H9 (cell line): ENCODE data around the gene MED7. TPM values are rescaled to one million over a fixed set of nuclear protein-coding genes. Genes with fewer than 3 reads are reported as not detected.

Experiments
- DNase-seq: peaks from one replicate; pipeline ENCODE4 v3.0.0-alpha.2; 2017
- H2AFZ ChIP-seq: one replicate; pipeline ENCODE4 v1.6.1; 2013; ENCODE audit warnings: mild to moderate bottlenecking, low read length, control low read depth, moderate library complexity
- H2AK5ac ChIP-seq: 2 replicates; pipeline ENCODE4 v1.6.1; 2013; ENCODE audit warnings: low read length, control low read depth, mixed read lengths; ENCODE audit not compliant: insufficient read length
- H2BK120ac ChIP-seq: one replicate; pipeline ENCODE4 v1.6.1; 2013; ENCODE audit warnings: low read depth, mild to moderate bottlenecking, low read length, control low read depth, inconsistent platforms; ENCODE audit not compliant: poor library complexity, severe bottlenecking
- H2BK12ac ChIP-seq: 2 replicates; pipeline ENCODE4 v1.6.1; 2013; ENCODE audit warnings: low read length, control low read depth, mixed read lengths, low read depth; ENCODE audit not compliant: insufficient read length
- H2BK15ac ChIP-seq: 2 replicates; pipeline ENCODE4 v1.6.1; 2013; ENCODE audit warnings: low read depth, low read length, control low read depth
- H2BK20ac ChIP-seq: one replicate; pipeline ENCODE4 v1.6.1; 2013; ENCODE audit warnings: low read depth, mild to moderate bottlenecking, low read length, control low read depth, inconsistent platforms; ENCODE audit not compliant: poor library complexity, severe bottlenecking
- H2BK5ac ChIP-seq: 2 replicates; pipeline ENCODE4 v1.6.1; 2013; ENCODE audit warnings: low read length, control low read depth, mixed read lengths; ENCODE audit not compliant: insufficient read length
- H3K14ac ChIP-seq: 2 replicates; pipeline ENCODE4 v1.6.1; 2013; ENCODE audit warnings: low read length, control low read depth; ENCODE audit not compliant: insufficient read depth
- H3K18ac ChIP-seq: 2 replicates; pipeline ENCODE4 v1.6.1; 2013; ENCODE audit warnings: low read depth, mild to moderate bottlenecking, mixed read lengths, low read length, control low read depth; ENCODE audit not compliant: insufficient read length
- H3K23ac ChIP-seq: 2 replicates; pipeline ENCODE4 v1.6.1; 2013; ENCODE audit warnings: low read length, control low read depth, mixed read lengths, low read depth; ENCODE audit not compliant: insufficient read length
- H3K23me2 ChIP-seq: 2 replicates; pipeline ENCODE4 v1.6.1; 2013; ENCODE audit warnings: low read depth, mild to moderate bottlenecking, mixed read lengths, low read length, control low read depth; ENCODE audit not compliant: insufficient read length, poor library complexity, severe bottlenecking
- H3K27ac ChIP-seq: 2 replicates; pipeline ENCODE4 v1.5.1; 2013; ENCODE audit warnings: low read length, control low read depth, mixed read lengths, low read depth; ENCODE audit not compliant: insufficient read length
- H3K27me3 ChIP-seq: 2 replicates; pipeline ENCODE4 v1.6.1; 2013; ENCODE audit warnings: low read length, control low read depth, inconsistent platforms; ENCODE audit not compliant: insufficient read depth
- H3K4ac ChIP-seq: 2 replicates; pipeline ENCODE4 v1.6.1; 2013; ENCODE audit warnings: low read depth, mild to moderate bottlenecking, control low read depth, inconsistent platforms, low read length, moderate library complexity
- H3K4me1 ChIP-seq: 2 replicates; pipeline ENCODE4 v1.6.1; 2013; ENCODE audit warnings: low read length, control low read depth, inconsistent platforms; ENCODE audit not compliant: insufficient read depth
- H3K4me2 ChIP-seq: 2 replicates; pipeline ENCODE4 v1.6.1; 2013; ENCODE audit warnings: low read length, control low read depth, mixed read lengths; ENCODE audit not compliant: insufficient read length, insufficient read depth
- H3K56ac ChIP-seq: 2 replicates; pipeline ENCODE4 v1.6.1; 2013; ENCODE audit warnings: low read depth, mild to moderate bottlenecking, mixed read lengths, low read length, control low read depth; ENCODE audit not compliant: insufficient read length
- H3K79me1 ChIP-seq: 2 replicates; pipeline ENCODE4 v1.6.1; 2013; ENCODE audit warnings: low read depth, mild to moderate bottlenecking, moderate library complexity, low read length, control low read depth, inconsistent platforms; ENCODE audit not compliant: insufficient read depth, poor library complexity, severe bottlenecking
- H3K79me2 ChIP-seq: 2 replicates; pipeline ENCODE4 v1.6.1; 2013; ENCODE audit warnings: low read length, control low read depth, inconsistent platforms; ENCODE audit not compliant: insufficient read depth
- H3K9ac ChIP-seq: 2 replicates; pipeline ENCODE4 v1.6.1; 2013; ENCODE audit warnings: low read length, control low read depth, mixed read lengths; ENCODE audit not compliant: insufficient read length; ENCODE audit errors: extremely low read depth
- H3K9me3 ChIP-seq: one replicate; pipeline ENCODE4 v1.6.1; 2013; ENCODE audit warnings: low read depth, low read length, inconsistent platforms; ENCODE audit not compliant: control insufficient read depth
- H3T11ph ChIP-seq: one replicate; pipeline ENCODE4 v1.6.1; 2013; ENCODE audit warnings: mild to moderate bottlenecking, low read length, control low read depth, inconsistent platforms
- H4K20me1 ChIP-seq: one replicate; pipeline ENCODE4 v1.6.1; 2013; ENCODE audit not compliant: control insufficient read depth, insufficient read length, insufficient read depth
- H4K5ac ChIP-seq: 2 replicates; pipeline ENCODE4 v1.6.1; 2013; ENCODE audit warnings: low read depth, mild to moderate bottlenecking, mixed read lengths, low read length, control low read depth; ENCODE audit not compliant: insufficient read length
- H4K8ac ChIP-seq: replicated peaks from 2 replicates; pipeline ENCODE4 v1.6.1; 2013; ENCODE audit warnings: low read length, control low read depth, mixed read lengths, low read depth; ENCODE audit not compliant: insufficient read length
- H4K91ac ChIP-seq: 2 replicates; pipeline ENCODE4 v1.6.1; 2013; ENCODE audit warnings: low read depth, mild to moderate bottlenecking, moderate library complexity, mixed read lengths, low read length, control low read depth; ENCODE audit not compliant: insufficient read length
- H3K27ac Mint-ChIP-seq, 3 experiments: 2 replicates in 2 of 3; 3 replicates in 1 of 3; pipeline ENCODE4 v1.8.0; 2020 to 2021; ENCODE audit warnings: mixed read lengths in 3 of 3, mild to moderate bottlenecking in 1 of 3, moderate library complexity in 1 of 3
- H3K27me3 Mint-ChIP-seq: 2 replicates; pipeline ENCODE4 v1.8.0; 2021; ENCODE audit warnings: low read depth, mild to moderate bottlenecking, moderate library complexity, mixed read lengths
- H3K36me3 Mint-ChIP-seq, 3 experiments: 2 replicates in 2 of 3; 3 replicates in 1 of 3; pipeline ENCODE4 v1.8.0; 2020 to 2021; ENCODE audit warnings: low read depth in 3 of 3, mixed read lengths in 3 of 3; ENCODE audit not compliant: insufficient read depth in 1 of 3
- H3K4me1 Mint-ChIP-seq, 2 experiments: 2 replicates each; pipeline ENCODE4 v1.8.0; 2020; ENCODE audit warnings: mixed read lengths in 2 of 2
- H3K4me3 Mint-ChIP-seq, 2 experiments: 2 replicates in 1 of 2; 3 replicates in 1 of 2; pipeline ENCODE4 v1.8.0; 2020 to 2021; ENCODE audit warnings: mild to moderate bottlenecking in 2 of 2, mixed read lengths in 2 of 2, moderate library complexity in 1 of 2
- H3K9me3 Mint-ChIP-seq, 2 experiments: 2 replicates in 1 of 2; 3 replicates in 1 of 2; pipeline ENCODE4 v1.8.0; 2020; ENCODE audit warnings: mild to moderate bottlenecking in 2 of 2, mixed read lengths in 2 of 2, moderate library complexity in 1 of 2
- WGBS: extraction: QIAGEN DNeasy Blood & Tissue Kit; methylation state at CpG from one replicate; pipeline ENCODE4 v1.1.7; 2013; ENCODE audit warnings: missing lambda C conversion rate, low lambda C conversion rate, mixed read lengths; ENCODE audit not compliant: insufficient read length; ENCODE audit errors: extremely low coverage; 5-methylcytosine and 5-hydroxymethylcytosine counted together
- total RNA-seq: library from RNA; stranded (reverse); gene quantifications from 2 replicates; pipeline ENCODE4 v1.2.1, GENCODE V29; 2021
- TF ChIP-seq, protein P1 (sequence below): fragments of 200-600 bp; sonication (generic); conservative IDR thresholded peaks from 3 replicates; pipeline ENCODE4 v1.8.0; 2021; ENCODE audit warnings: antibody characterized with exemption, mild to moderate bottlenecking

MED7 gene
- total RNA-seq, 1 experiment from 2014 or later, result 10.7 TPM

DNA sequence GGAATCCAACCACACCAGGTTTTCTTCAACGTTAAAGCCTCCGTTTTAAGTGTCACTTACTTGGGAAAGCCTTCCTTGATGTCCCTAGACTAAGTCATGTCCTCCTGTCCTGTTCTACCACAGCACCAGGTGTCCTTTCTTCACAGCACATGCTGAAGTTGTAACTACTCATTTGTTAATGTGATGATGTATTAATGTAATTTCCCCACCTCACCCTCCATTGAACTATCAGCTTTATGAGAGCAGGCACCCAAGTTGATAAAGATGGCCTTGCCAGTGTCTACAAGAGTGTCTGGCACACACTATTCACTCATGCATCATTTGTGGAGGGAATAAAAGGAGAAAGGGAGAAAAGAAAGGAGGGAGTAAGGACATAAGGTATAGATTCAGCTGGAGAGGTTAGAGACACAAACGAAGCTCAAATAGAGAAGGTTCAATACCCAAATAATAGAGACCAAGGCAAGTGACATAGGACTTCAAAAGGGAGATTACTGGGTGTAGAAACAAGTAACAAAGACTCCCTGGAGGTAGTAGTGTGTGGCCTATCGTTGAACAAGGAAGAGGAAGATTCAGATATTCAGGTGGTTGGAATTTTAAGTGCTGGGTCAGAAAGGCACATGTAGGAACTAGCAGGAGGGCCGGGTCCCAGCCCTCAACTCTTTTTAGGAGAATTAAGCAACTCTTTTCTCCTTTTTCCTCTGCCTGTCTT lies 44.5 kb upstream of the MED7 start:
- no peak overlapping the region for H2BK5ac ChIP-seq
- no peaks in the 10 kb centered on the region for H4K20me1 ChIP-seq
- H3K4me2 ChIP-seq, result no peak overlapping the region
- no peak overlapping the region for H4K91ac ChIP-seq
- H3K18ac ChIP-seq, result no peak overlapping the region
- Mint-ChIP-seq H3K36me3 (no peaks in the 10 kb centered on the region; a peak in 1 of 7 replicates), H3K4me3 (no peak overlapping the region), H3K27ac (no peak overlapping the region), H3K27me3 (peaks cover 95% of the 10 kb centered on the region), H3K9me3 (no peaks in the 10 kb centered on the region; a peak in 1 of 5 replicates), H3K4me1 (no peaks in the 10 kb centered on the region; a peak in 1 of 4 replicates)
- H3K23me2 ChIP-seq, result no peaks in the 10 kb centered on the region
- H2AFZ ChIP-seq, result no peak overlapping the region
- no peaks in the 10 kb centered on the region for H3K9me3 ChIP-seq
- no peak overlapping the region for H3T11ph ChIP-seq
- H4K8ac ChIP-seq, result no peak overlapping the region
- TF ChIP-seq, protein P1, sequence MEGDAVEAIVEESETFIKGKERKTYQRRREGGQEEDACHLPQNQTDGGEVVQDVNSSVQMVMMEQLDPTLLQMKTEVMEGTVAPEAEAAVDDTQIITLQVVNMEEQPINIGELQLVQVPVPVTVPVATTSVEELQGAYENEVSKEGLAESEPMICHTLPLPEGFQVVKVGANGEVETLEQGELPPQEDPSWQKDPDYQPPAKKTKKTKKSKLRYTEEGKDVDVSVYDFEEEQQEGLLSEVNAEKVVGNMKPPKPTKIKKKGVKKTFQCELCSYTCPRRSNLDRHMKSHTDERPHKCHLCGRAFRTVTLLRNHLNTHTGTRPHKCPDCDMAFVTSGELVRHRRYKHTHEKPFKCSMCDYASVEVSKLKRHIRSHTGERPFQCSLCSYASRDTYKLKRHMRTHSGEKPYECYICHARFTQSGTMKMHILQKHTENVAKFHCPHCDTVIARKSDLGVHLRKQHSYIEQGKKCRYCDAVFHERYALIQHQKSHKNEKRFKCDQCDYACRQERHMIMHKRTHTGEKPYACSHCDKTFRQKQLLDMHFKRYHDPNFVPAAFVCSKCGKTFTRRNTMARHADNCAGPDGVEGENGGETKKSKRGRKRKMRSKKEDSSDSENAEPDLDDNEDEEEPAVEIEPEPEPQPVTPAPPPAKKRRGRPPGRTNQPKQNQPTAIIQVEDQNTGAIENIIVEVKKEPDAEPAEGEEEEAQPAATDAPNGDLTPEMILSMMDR, result no peak
- no CpG with 5 or more reads among the region's 5 CpGs for WGBS
- no peak overlapping the region for H2AK5ac ChIP-seq
- H3K27ac ChIP-seq, result no peak overlapping the region
- no peak overlapping the region for H3K23ac ChIP-seq
- H4K5ac ChIP-seq, result no peak overlapping the region
- H2BK15ac ChIP-seq, result no peak overlapping the region
- no peak overlapping the region for H3K14ac ChIP-seq
- H2BK120ac ChIP-seq, result no peak overlapping the region
- no peak overlapping the region for H2BK12ac ChIP-seq
- H3K56ac ChIP-seq, result no peak overlapping the region
- H3K4ac ChIP-seq, result no peak overlapping the region
- H2BK20ac ChIP-seq, result no peak overlapping the region
- H3K79me2 ChIP-seq, result no peaks in the 10 kb centered on the region
- no peak overlapping the region for H3K9ac ChIP-seq
- no peaks in the 10 kb centered on the region for H3K4me1 ChIP-seq
- no peak for DNase-seq
- H3K79me1 ChIP-seq, result no peaks in the 10 kb centered on the region
- H3K27me3 ChIP-seq, result peaks cover 5% of the 10 kb centered on the region; the same call in 1 of the 2 replicates
